BLaER1 treated with 17β-estradiol and CSF1 and Interleukin-3, amounts not matched to agents 10 nM and 100 nM (cell line): ENCODE measurements around the gene CMTR1.
A peak's percentile ranks its signal among the peaks of the same experiment; 100 is the strongest.

Experiments used
- H3K27ac ChIP-seq, 11 experiments: shearing (Covaris generic); formaldehyde crosslinking; 2 replicates each; pipeline ENCODE4 v1.8.1; 2022
- H3K27me3 ChIP-seq, 11 experiments: shearing (Covaris generic); formaldehyde crosslinking; 2 replicates each; pipeline ENCODE4 v1.8.1; 2022
- H3K36me3 ChIP-seq, 11 experiments: shearing (Covaris generic); formaldehyde crosslinking; 2 replicates each; pipeline ENCODE4 v1.8.1; 2022
- H3K4me1 ChIP-seq, 10 experiments: shearing (Covaris generic); formaldehyde crosslinking; 2 replicates each; pipeline ENCODE4 v1.8.1; 2022
- H3K4me2 ChIP-seq, 11 experiments: shearing (Covaris generic); formaldehyde crosslinking; 2 replicates each; pipeline ENCODE4 v1.8.1; 2022
- H3K4me3 ChIP-seq, 10 experiments: shearing (Covaris generic); formaldehyde crosslinking; 2 replicates each; pipeline ENCODE4 v1.8.1; 2022
- H3K9ac ChIP-seq, 11 experiments: shearing (Covaris generic); formaldehyde crosslinking; 2 replicates each; pipeline ENCODE4 v1.8.1; 2022
- H3K9me3 ChIP-seq, 11 experiments: shearing (Covaris generic); formaldehyde crosslinking; replicated peaks in 1 of 11; 2 replicates each; pipeline ENCODE4 v1.8.1; 2022
- H4K20me1 ChIP-seq, 11 experiments: shearing (Covaris generic); formaldehyde crosslinking; 2 replicates each; pipeline ENCODE4 v1.8.1; 2022
- Cebpa-rat ChIP-seq, 11 experiments: shearing (Covaris generic); IDR thresholded peaks; 2 replicates each; pipeline ENCODE4 v1.8.1; 2022

CMTR1 gene

DNA sequence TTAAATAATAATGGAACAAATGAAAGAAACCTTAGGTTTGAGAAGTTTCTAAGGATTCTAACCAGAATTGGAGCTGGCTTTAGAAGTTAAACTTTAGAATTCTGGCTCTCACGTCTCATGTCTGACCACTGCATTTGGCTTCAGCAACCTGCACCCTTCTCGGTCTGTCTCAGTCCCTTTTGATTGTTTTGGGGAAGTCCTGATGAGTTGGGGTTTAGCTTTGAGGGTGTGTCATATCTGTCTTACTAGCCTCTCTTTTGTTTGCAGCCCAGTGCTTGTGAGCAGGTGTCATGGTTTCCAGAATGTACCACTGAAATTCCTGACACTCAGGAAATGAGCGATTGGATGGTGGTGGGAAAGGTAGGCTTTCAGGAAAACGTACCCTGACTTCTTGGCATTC lies 17.0 kb downstream of the CMTR1 start:
- Histone ChIP-seq H3K27ac (no peak overlapping the region), H3K36me3 (peaks cover 97 to 100% (median 100%) of the 10 kb centered on the region in 11 experiments), H3K9ac (no peak overlapping the region), H3K27me3 (no peaks in the 10 kb centered on the region), H3K4me1 (peaks cover 0 to 1% (median 0%) of the 10 kb centered on the region in 10 experiments; a peak in 1 of 20 replicates), H3K4me3 (no peak overlapping the region), H3K9me3 (no peaks in the 10 kb centered on the region), H4K20me1 (no peaks in the 10 kb centered on the region; a peak in 1 of 22 replicates), H3K4me2 (no peak overlapping the region)
- TF ChIP-seq Cebpa-rat (IDR thresholded peaks at IDR 0.05), result no peak

- Histone ChIP-seq H3K9me3 (no peaks in the 10 kb centered on the region), H3K4me1 (peaks cover 0 to 4% (median 0%) of the 10 kb centered on the region in 10 experiments; a peak in 4 of 20 replicates), H3K9ac (no peak overlapping the region), H3K4me3 (no peak overlapping the region), H3K27me3 (no peaks in the 10 kb centered on the region), H4K20me1 (no peaks in the 10 kb centered on the region; a peak in 1 of 22 replicates), H3K27ac (no peak overlapping the region), H3K36me3 (peaks cover 97 to 100% (median 99%) of the 10 kb centered on the region in 11 experiments), H3K4me2 (no peak overlapping the region)
- no peak for TF ChIP-seq Cebpa-rat (IDR thresholded peaks at IDR 0.05)
These were observed 18.6 kb downstream of the CMTR1 start for GRCh38 chr6:37451441-37452193.

DNA sequence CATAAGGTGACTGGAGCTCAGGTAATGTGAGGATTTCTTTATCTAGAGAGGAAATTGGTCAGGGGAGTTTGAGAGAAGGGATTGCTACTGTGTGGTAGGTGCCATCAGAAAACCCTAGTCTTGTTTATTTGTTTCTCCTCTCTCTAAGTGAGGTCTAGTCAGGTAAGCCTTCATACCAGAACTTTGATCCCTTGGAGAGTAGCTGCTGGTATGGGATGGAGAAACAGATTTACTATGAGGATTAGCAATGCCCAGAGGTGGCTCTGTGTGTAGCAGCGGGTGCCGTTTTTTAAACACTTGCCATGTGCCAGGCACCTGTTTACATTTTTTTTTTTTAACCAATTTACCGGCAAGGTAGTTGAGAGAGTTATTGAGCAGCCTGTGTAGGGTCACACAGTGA lies 19.5 kb downstream of the CMTR1 start:
- Histone ChIP-seq H3K4me1 (peaks cover 0 to 13% (median 0%) of the 10 kb centered on the region in 10 experiments; a peak in 6 of 20 replicates), H3K4me3 (no peak overlapping the region), H3K9ac (no peak overlapping the region), H3K4me2 (no peak overlapping the region), H3K9me3 (no peaks in the 10 kb centered on the region), H3K36me3 (peaks cover 92 to 100% (median 98%) of the 10 kb centered on the region in 11 experiments), H3K27ac (no peak overlapping the region), H4K20me1 (no peaks in the 10 kb centered on the region; a peak in 2 of 22 replicates), H3K27me3 (no peaks in the 10 kb centered on the region)
- TF ChIP-seq Cebpa-rat (IDR thresholded peaks at IDR 0.05), result no peak

- Histone ChIP-seq H3K36me3 (peaks cover 87 to 100% (median 98%) of the 10 kb centered on the region in 11 experiments), H3K9ac (no peak overlapping the region), H3K4me2 (no peak overlapping the region), H3K4me3 (no peak overlapping the region), H4K20me1 (peaks cover 0 to 10% (median 0%) of the 10 kb centered on the region in 11 experiments; a peak in 3 of 22 replicates), H3K4me1 (peaks cover 0 to 23% (median 0%) of the 10 kb centered on the region in 10 experiments; a peak in 6 of 20 replicates), H3K27ac (no peak overlapping the region), H3K27me3 (no peaks in the 10 kb centered on the region), H3K9me3 (no peaks in the 10 kb centered on the region)
- TF ChIP-seq Cebpa-rat (IDR thresholded peaks at IDR 0.05), result no peak
These were observed 21.6 kb downstream of the CMTR1 start for GRCh38 chr6:37454420-37455140.

DNA sequence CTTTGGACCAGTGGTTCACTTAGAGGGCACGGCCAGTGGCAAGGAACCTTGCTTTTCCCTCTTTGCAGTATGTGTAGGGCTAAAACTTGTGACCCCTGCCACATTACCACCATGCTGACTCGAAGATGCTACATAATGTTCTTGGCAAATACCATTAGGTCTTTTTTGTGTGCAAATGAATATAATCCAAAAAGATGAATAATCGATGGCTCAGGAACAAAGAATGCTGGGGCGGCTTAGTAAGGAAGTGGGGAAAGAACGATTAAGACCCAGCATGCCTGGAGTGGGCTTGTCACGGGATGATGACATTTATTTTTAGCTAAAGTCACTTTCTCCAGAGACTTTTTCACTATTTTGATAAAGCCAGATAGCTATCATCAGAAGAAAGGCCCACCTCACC lies 23.1 kb downstream of the CMTR1 start:
- H3K36me3 ChIP-seq, result peaks cover 87 to 100% (median 100%) of the 10 kb centered on the region in 11 experiments
- no peak for TF ChIP-seq Cebpa-rat (IDR thresholded peaks at IDR 0.05)
- no peaks in the 10 kb centered on the region for H3K9me3 ChIP-seq
- no peak overlapping the region for H3K4me3 ChIP-seq
- no peaks in the 10 kb centered on the region for H3K27me3 ChIP-seq
- peaks cover 0 to 10% (median 0%) of the 10 kb centered on the region in 11 experiments; a peak in 3 of 22 replicates for H4K20me1 ChIP-seq
- no peak overlapping the region for H3K4me2 ChIP-seq
- peaks cover 0 to 23% (median 0%) of the 10 kb centered on the region in 10 experiments; a peak in 6 of 20 replicates for H3K4me1 ChIP-seq
- H3K27ac ChIP-seq, result no peak overlapping the region
- no peak overlapping the region for H3K9ac ChIP-seq

DNA sequence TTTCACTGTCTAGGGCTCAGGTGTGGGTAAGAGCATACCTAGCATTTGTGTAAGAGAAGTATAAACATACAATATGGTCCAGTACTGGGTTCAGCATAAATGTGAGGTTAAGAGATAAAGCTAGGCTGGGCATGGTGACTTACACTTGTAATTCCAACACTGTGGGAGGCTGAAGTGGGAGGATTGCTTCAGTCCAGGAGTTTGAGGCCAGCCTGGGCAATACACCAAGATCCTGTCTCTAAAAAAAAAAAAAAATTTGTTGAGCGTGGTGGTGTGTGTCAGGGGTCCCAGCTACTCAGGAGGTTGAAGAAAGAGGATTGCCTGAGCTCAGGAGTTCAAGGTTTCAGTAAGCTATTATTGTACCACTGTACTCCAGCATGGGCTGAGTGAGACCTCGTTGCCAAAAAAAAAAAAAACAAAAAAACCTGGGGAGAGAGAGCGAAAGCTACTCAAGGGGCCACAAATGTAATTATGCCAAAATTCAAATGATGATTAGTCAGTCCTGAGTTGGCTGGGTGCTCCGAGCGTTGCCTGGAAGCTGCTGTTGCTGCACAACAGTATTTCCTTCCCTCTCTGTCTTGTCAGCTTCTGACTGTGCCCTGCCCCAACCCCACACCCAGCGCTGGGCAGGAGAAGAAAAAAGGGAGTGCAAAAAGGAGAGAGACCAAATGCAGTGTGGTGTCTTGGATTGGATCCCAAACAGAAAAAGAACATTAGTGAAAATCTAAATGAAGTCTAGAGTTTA lies 24.0 kb downstream of the CMTR1 start:
- Histone ChIP-seq H3K27ac (peak overlapping the region in 1 of 11 experiments; percentile 21; a peak in 1 of 22 replicates), H3K4me3 (no peak overlapping the region), H3K36me3 (peaks cover 87 to 100% (median 100%) of the 10 kb centered on the region in 11 experiments), H3K9me3 (no peaks in the 10 kb centered on the region), H3K4me1 (peaks cover 0 to 23% (median 0%) of the 10 kb centered on the region in 10 experiments; a peak in 6 of 20 replicates), H3K9ac (no peak overlapping the region), H3K4me2 (peak overlapping the region in 3 of 11 experiments; percentile 11 to 35 (median 28); a peak in 3 of 22 replicates), H4K20me1 (peaks cover 0 to 10% (median 0%) of the 10 kb centered on the region in 11 experiments; a peak in 3 of 22 replicates), H3K27me3 (no peaks in the 10 kb centered on the region)
- no peak for TF ChIP-seq Cebpa-rat (IDR thresholded peaks at IDR 0.05)

- Histone ChIP-seq H3K9me3 (peaks cover 0 to under 1% (median 0%) of the 10 kb centered on the region in 11 experiments; a peak in 1 of 22 replicates), H3K4me2 (no peak overlapping the region), H3K4me3 (no peak overlapping the region), H3K4me1 (peaks cover 0 to 23% (median 0%) of the 10 kb centered on the region in 10 experiments; a peak in 6 of 20 replicates), H3K27me3 (no peaks in the 10 kb centered on the region), H4K20me1 (peaks cover 0 to 10% (median 0%) of the 10 kb centered on the region in 11 experiments; a peak in 3 of 22 replicates), H3K36me3 (peaks cover 80 to 100% (median 98%) of the 10 kb centered on the region in 11 experiments), H3K9ac (no peak overlapping the region), H3K27ac (no peak overlapping the region)
- TF ChIP-seq Cebpa-rat (IDR thresholded peaks at IDR 0.05), result no peak
These were observed 27.2 kb downstream of the CMTR1 start for GRCh38 chr6:37459981-37460800.

DNA sequence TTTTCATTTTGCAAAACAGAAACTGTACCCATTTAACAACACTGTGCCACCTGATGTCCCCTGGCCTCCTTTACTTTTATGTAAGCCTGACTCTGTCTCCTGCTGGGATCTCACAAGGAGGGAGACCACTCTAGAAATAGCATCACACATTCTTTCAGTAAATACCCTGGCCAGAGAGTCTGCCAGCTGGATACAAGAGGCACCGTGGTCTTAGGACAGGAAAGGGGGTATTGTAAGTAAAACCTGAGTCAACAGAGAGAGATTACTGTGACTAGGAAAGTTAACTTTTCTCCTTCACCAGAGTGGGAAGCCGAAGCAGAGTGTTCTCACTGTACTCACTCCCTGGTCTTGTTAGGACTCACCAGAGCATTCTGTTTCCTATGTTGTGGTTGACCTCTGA lies 27.8 kb downstream of the CMTR1 start:
- Histone ChIP-seq H3K36me3 (peaks cover 80 to 100% (median 98%) of the 10 kb centered on the region in 11 experiments), H3K27ac (no peak overlapping the region), H3K9ac (no peak overlapping the region), H4K20me1 (peaks cover 0 to 10% (median 0%) of the 10 kb centered on the region in 11 experiments; a peak in 3 of 22 replicates), H3K9me3 (peaks cover 0 to 7% (median 3%) of the 10 kb centered on the region in 11 experiments; a peak in 3 of 22 replicates), H3K4me2 (no peak overlapping the region), H3K27me3 (no peaks in the 10 kb centered on the region), H3K4me3 (no peak overlapping the region), H3K4me1 (peaks cover 0 to 23% (median 0%) of the 10 kb centered on the region in 10 experiments; a peak in 6 of 20 replicates)
- TF ChIP-seq Cebpa-rat (IDR thresholded peaks at IDR 0.05), result no peak
